CD4-positive, CD25-positive, alpha-beta regulatory T cell (primary cell): Measurements from ENCODE around the gene SERTAD3. TPM values are rescaled to one million over a fixed set of nuclear protein-coding genes. Genes with fewer than 3 reads are reported as not detected.
"Not testable (repeated sequence)": the region's sequence is repeated elsewhere in the genome, so short reads cannot be mapped to it uniquely, and the experiment has no call there.

Source experiments
- ATAC-seq, 2 donors: fragments of 150-1000 bp; cut with Tn5 transposase; one replicate each; pipeline ENCODE4 v1.10.0; 2021; ENCODE audit warnings: low read depth in 2 of 2, moderate number of reproducible peaks in 2 of 2, moderate library complexity in 1 of 2
- DNase-seq, 3 donors: peaks; one replicate each; pipeline versions ENCODE4 v3.0.0 to v3.0.0-alpha.2; 2012 to 2022; ENCODE audit warnings: mixed read lengths in 1 of 3
- H3K27ac ChIP-seq: one replicate; pipeline ENCODE4 v1.7.0; 2013; ENCODE audit warnings: mild to moderate bottlenecking, low read length; ENCODE audit not compliant: insufficient read depth, poor library complexity, severe bottlenecking
- H3K27me3 ChIP-seq: one replicate; pipeline ENCODE4 v1.7.0; 2013; ENCODE audit warnings: low read length; ENCODE audit not compliant: control insufficient read depth, insufficient read depth
- H3K36me3 ChIP-seq: one replicate; pipeline ENCODE4 v1.7.0; 2013; ENCODE audit warnings: mild to moderate bottlenecking, low read length, moderate library complexity; ENCODE audit not compliant: control insufficient read depth, insufficient read depth
- H3K4me1 ChIP-seq: 2 replicates; pipeline ENCODE4 v1.7.0; 2013; ENCODE audit warnings: mild to moderate bottlenecking, low read length; ENCODE audit not compliant: insufficient read depth, control insufficient read depth, poor library complexity, severe bottlenecking
- H3K4me3 ChIP-seq: one replicate; pipeline ENCODE4 v1.7.0; 2013; ENCODE audit warnings: low read depth, mild to moderate bottlenecking, low read length, moderate library complexity
- H3K9me3 ChIP-seq, 2 experiments: 1 replicate in 1 of 2; 2 replicates in 1 of 2; pipeline ENCODE4 v1.7.0; 2013; ENCODE audit warnings: low read length in 2 of 2, mild to moderate bottlenecking in 1 of 2, moderate library complexity in 1 of 2; ENCODE audit not compliant: control insufficient read depth in 2 of 2
- H3K27ac Mint-ChIP-seq, 3 donors: one replicate each; pipeline ENCODE4 v1.8.0; 2020 to 2022; ENCODE audit warnings: mild to moderate bottlenecking in 3 of 3, mixed read lengths in 3 of 3, moderate library complexity in 2 of 3
- H3K27me3 Mint-ChIP-seq: one replicate; pipeline ENCODE4 v1.8.0; 2022; ENCODE audit warnings: mild to moderate bottlenecking, mixed read lengths
- H3K36me3 Mint-ChIP-seq: one replicate; pipeline ENCODE4 v1.8.0; 2020; ENCODE audit warnings: mixed read lengths
- H3K4me1 Mint-ChIP-seq, 4 donors: one replicate each; pipeline ENCODE4 v1.8.0; 2020 to 2022; ENCODE audit warnings: mixed read lengths in 4 of 4, mild to moderate bottlenecking in 1 of 4
- H3K4me3 Mint-ChIP-seq, 4 donors: one replicate each; pipeline ENCODE4 v1.8.0; 2020 to 2022; ENCODE audit warnings: mild to moderate bottlenecking in 4 of 4, mixed read lengths in 4 of 4, moderate library complexity in 3 of 4
- H3K9me3 Mint-ChIP-seq, 7 donors: one replicate each; pipeline ENCODE4 v1.8.0; 2020 to 2022; ENCODE audit warnings: mixed read lengths in 7 of 7, mild to moderate bottlenecking in 3 of 7, moderate library complexity in 2 of 7
- polyA plus RNA-seq, 4 donors: library from polyadenylated mRNA; unstranded; fragments of 300-500 nt; fragmentation: Illumina TruSeq; gene quantifications; one replicate each; pipeline ENCODE4 v1.2.3, GENCODE V29; 2021
- total RNA-seq: library from RNA; stranded (reverse); gene quantifications from one replicate; pipeline ENCODE4 v1.2.3, GENCODE V29; 2022

Gene SERTAD3
- total and polyA plus RNA-seq, 5 donors from 2014 or later = 3.1 to 19.5 (median 6.8) TPM

- not testable (repeated sequence) for H3K27ac Mint-ChIP-seq, H3K36me3 ChIP-seq
Measured at GRCh38 chr19:40453943-40454342, 9.8 kb upstream of the SERTAD3 start.

GRCh38 chr19:40453151-40453735 is 9.1 kb upstream of the SERTAD3 start:
- no peaks in the 10 kb centered on the region for H3K36me3 ChIP-seq
- no peak overlapping the region for H3K27ac ChIP-seq
- no peaks in the 10 kb centered on the region for H3K9me3 ChIP-seq
- no peak overlapping the region for H3K27ac Mint-ChIP-seq
- DNase-seq = no peak
- peak overlapping the region in 1 of 4 donors; percentile 12 for H3K4me3 Mint-ChIP-seq
- ATAC-seq = no peak
- H3K27me3 ChIP-seq = no peaks in the 10 kb centered on the region
- H3K9me3 Mint-ChIP-seq = no peaks in the 10 kb centered on the region
- H3K4me1 ChIP-seq = no peaks in the 10 kb centered on the region
- no peak overlapping the region for H3K4me3 ChIP-seq
- peaks cover 3% of the 10 kb centered on the region for H3K36me3 Mint-ChIP-seq
- no peaks in the 10 kb centered on the region for H3K4me1 Mint-ChIP-seq
- no peaks in the 10 kb centered on the region for H3K27me3 Mint-ChIP-seq

More at GRCh38 chr19:40453943-40454342, 9.8 kb upstream of the SERTAD3 start:
- not testable (repeated sequence) for DNase-seq, H3K36me3 Mint-ChIP-seq, H3K27me3 Mint-ChIP-seq, H3K27ac ChIP-seq, H3K27me3 ChIP-seq, H3K4me3 ChIP-seq, H3K9me3 Mint-ChIP-seq, H3K4me3 Mint-ChIP-seq, H3K4me1 Mint-ChIP-seq, H3K4me1 ChIP-seq, ATAC-seq, H3K9me3 ChIP-seq

- ATAC-seq (no peak), DNase-seq (no peak)
- no peaks in the 10 kb centered on the region for H3K4me1 ChIP-seq
- H3K27ac Mint-ChIP-seq = no peak overlapping the region
- H3K9me3 ChIP-seq = no peaks in the 10 kb centered on the region
- H3K4me1 Mint-ChIP-seq = no peaks in the 10 kb centered on the region
- no peak overlapping the region for H3K27ac ChIP-seq
- H3K36me3 Mint-ChIP-seq = peaks cover 3% of the 10 kb centered on the region
- H3K36me3 ChIP-seq = no peaks in the 10 kb centered on the region
- no peaks in the 10 kb centered on the region for H3K9me3 Mint-ChIP-seq
- no peaks in the 10 kb centered on the region for H3K27me3 Mint-ChIP-seq
- H3K27me3 ChIP-seq = no peaks in the 10 kb centered on the region
- no peak overlapping the region for H3K4me3 ChIP-seq
- peak overlapping the region in 1 of 4 donors; percentile 75 for H3K4me3 Mint-ChIP-seq
Measured at GRCh38 chr19:40452016-40452415, 7.9 kb upstream of the SERTAD3 start.

DNA sequence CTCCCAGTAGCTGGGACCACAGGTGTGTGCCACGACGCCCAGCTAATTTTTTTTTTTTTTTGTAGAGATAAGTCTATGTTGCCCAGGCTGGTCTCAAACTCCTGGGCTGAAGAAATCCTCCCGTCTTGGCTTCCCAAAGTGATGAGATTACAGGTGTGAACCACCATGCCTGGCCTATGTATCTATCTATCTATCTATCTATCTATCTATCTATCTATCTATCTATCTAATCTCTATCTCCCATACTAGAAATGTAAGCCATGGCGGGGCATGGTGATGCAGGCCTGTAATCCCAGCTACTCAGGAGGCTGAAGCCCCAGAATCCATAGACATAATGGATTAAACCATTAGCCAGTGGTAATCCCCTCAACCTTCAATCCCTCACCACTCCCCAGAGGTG is 6.5 kb upstream of the SERTAD3 start:
- no peaks in the 10 kb centered on the region for H3K4me1 ChIP-seq
- ATAC-seq (no peak), DNase-seq (no peak)
- Mint-ChIP-seq H3K9me3 (no peaks in the 10 kb centered on the region), H3K4me3 (peak overlapping the region in 1 of 4 donors; percentile 56), H3K27me3 (no peaks in the 10 kb centered on the region), H3K27ac (no peak overlapping the region), H3K4me1 (no peaks in the 10 kb centered on the region), H3K36me3 (peaks cover 3% of the 10 kb centered on the region)
- no peak overlapping the region for H3K4me3 ChIP-seq
- no peak overlapping the region for H3K27ac ChIP-seq
- no peaks in the 10 kb centered on the region for H3K36me3 ChIP-seq
- H3K27me3 ChIP-seq = no peaks in the 10 kb centered on the region
- no peaks in the 10 kb centered on the region for H3K9me3 ChIP-seq

DNA sequence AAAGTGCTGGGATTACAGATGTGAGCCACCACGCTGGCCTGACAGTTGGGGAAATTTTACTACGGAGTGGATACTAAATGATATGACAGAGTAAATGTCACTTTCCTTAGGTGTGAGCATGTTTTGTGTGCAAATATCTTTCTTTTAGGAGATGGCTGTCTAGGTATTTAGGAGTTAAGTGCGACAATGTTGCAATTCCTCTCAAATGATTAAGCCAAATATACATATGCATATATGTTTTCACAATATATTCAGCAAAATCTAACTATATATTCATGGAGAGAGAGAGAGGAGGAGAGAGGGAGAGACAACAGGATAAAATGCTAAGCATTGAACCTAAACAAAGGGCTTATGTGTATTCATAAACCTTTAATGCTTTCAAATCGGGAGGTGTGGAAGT is 5.4 kb upstream of the SERTAD3 start:
- DNase-seq = no peak
- no peak for ATAC-seq

GRCh38 chr19:40446263-40446784 is 2.2 kb upstream of the SERTAD3 start:
- H3K4me1 Mint-ChIP-seq = peaks cover 9 to 18% (median 15%) of the 10 kb centered on the region in 4 donors
- Histone ChIP-seq H3K4me1 (peaks cover 5% of the 10 kb centered on the region), H3K36me3 (peaks cover 6% of the 10 kb centered on the region), H3K9me3 (no peaks in the 10 kb centered on the region), H3K4me3 (no peak overlapping the region), H3K27me3 (no peaks in the 10 kb centered on the region), H3K27ac (no peak overlapping the region)
- no peak for ATAC-seq
- H3K4me3 Mint-ChIP-seq = peak overlapping the region; percentile 36 to 99 (median 68)
- peaks cover 6% of the 10 kb centered on the region for H3K27me3 Mint-ChIP-seq
- no peak for DNase-seq
- H3K9me3 Mint-ChIP-seq = no peaks in the 10 kb centered on the region
- peaks cover 3% of the 10 kb centered on the region for H3K36me3 Mint-ChIP-seq
- no peak overlapping the region for H3K27ac Mint-ChIP-seq

More for the DNA sequence above, 5.4 kb upstream of the SERTAD3 start:
- Histone ChIP-seq H3K27ac (no peak overlapping the region), H3K9me3 (no peaks in the 10 kb centered on the region), H3K27me3 (no peaks in the 10 kb centered on the region), H3K4me3 (no peak overlapping the region), H3K4me1 (no peaks in the 10 kb centered on the region), H3K36me3 (no peaks in the 10 kb centered on the region)
- H3K4me3 Mint-ChIP-seq = peak overlapping the region in 1 of 4 donors; percentile 74
- no peaks in the 10 kb centered on the region for H3K27me3 Mint-ChIP-seq
- peaks cover 0 to 7% (median 4%) of the 10 kb centered on the region in 4 donors for H3K4me1 Mint-ChIP-seq
- peaks cover 3% of the 10 kb centered on the region for H3K36me3 Mint-ChIP-seq
- no peaks in the 10 kb centered on the region for H3K9me3 Mint-ChIP-seq
- H3K27ac Mint-ChIP-seq = no peak overlapping the region

GRCh38 chr19:40445780-40446262 is 1.7 kb upstream of the SERTAD3 start:
- H3K9me3 Mint-ChIP-seq = no peaks in the 10 kb centered on the region
- H3K9me3 ChIP-seq = no peaks in the 10 kb centered on the region
- H3K36me3 ChIP-seq = peaks cover 11% of the 10 kb centered on the region
- no peak for DNase-seq
- H3K27me3 Mint-ChIP-seq = peaks cover 6% of the 10 kb centered on the region
- H3K4me1 Mint-ChIP-seq = peaks cover 9 to 22% (median 15%) of the 10 kb centered on the region in 4 donors
- no peak for ATAC-seq
- H3K4me1 ChIP-seq = peaks cover 5% of the 10 kb centered on the region
- peak overlapping the region; percentile 69 to 99 (median 70) for H3K4me3 Mint-ChIP-seq
- no peak overlapping the region for H3K4me3 ChIP-seq
- H3K36me3 Mint-ChIP-seq = peaks cover 3% of the 10 kb centered on the region
- H3K27ac ChIP-seq = no peak overlapping the region
- peak overlapping the region in 1 of 3 donors; percentile 62 for H3K27ac Mint-ChIP-seq
- no peaks in the 10 kb centered on the region for H3K27me3 ChIP-seq

- Histone ChIP-seq H3K27me3 (no peaks in the 10 kb centered on the region), H3K4me3 (peak overlapping the region; percentile 88), H3K9me3 (no peaks in the 10 kb centered on the region), H3K4me1 (peaks cover 5% of the 10 kb centered on the region), H3K27ac (peak overlapping the region; percentile 77), H3K36me3 (peaks cover 14% of the 10 kb centered on the region)
- H3K36me3 Mint-ChIP-seq = peaks cover 10% of the 10 kb centered on the region
- peaks cover 9 to 22% (median 15%) of the 10 kb centered on the region in 4 donors for H3K4me1 Mint-ChIP-seq
- H3K9me3 Mint-ChIP-seq = no peaks in the 10 kb centered on the region
- peaks cover 6% of the 10 kb centered on the region for H3K27me3 Mint-ChIP-seq
- H3K27ac Mint-ChIP-seq = peak overlapping the region in 2 of 3 donors; percentile 93 to 96
- DNase-seq (no peak), ATAC-seq (no peak)
- peak overlapping the region; percentile 97 to 100 (median 98) for H3K4me3 Mint-ChIP-seq
Measured at GRCh38 chr19:40444825-40445312, 734 bp upstream of the SERTAD3 start.
